ENCODE measurements around the gene IKZF1. TPM values are rescaled to one million over a fixed set of nuclear protein-coding genes. Genes with fewer than 3 reads are reported as not detected.

IKZF1 gene
- total and polyA plus RNA-seq, 9 of the 15 experiments (the other 6 are each of a cell fraction or from before 2014, with no cell fraction given): 12.6 to 85.3 (median 44.7) TPM

DNA sequence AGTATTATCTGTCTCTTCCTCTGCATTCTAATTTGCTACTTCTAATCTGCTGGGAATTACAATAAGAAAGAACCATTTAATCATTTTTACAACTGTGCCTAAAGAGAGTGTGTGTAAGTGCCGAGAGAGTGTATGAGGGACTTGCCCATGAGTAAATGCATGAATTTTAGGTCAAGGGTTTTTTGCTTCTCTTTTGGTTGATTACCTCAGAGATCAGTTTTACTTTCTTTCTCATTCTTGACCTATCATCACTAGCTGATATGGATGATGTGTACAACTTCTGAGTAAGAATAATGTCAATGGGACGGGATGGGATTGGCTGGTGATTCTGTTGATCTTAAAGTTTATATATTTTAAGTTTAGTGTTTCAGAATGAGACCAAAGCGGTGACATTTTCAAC lies 47.8 kb downstream of the IKZF1 start (continued):
- TF ChIP-seq MXI1 (IDR thresholded peaks at IDR 0.05; ENCODE audit: low read depth, low read length) (no peak), ARID1B (IDR thresholded peaks at IDR 0.05) (0 out of 2 replicates have a peak, but pooled peaks have one; percentile 2), NR2F6 (CRISPR knock-in tag; IDR thresholded peaks at IDR 0.05) (no peak), CSDE1 (IDR thresholded peaks at IDR 0.05) (peak in 1 of 2 experiments; percentile 9; a peak in 1 of 4 replicates), LEF1 (IDR thresholded peaks at IDR 0.05) (no peak), RB1 (IDR thresholded peaks at IDR 0.05; ENCODE audit: low read depth) (no peak), ARHGAP35 (IDR thresholded peaks at IDR 0.05; ENCODE audit: partially characterized antibody) (no peak), HMGN3 (IDR thresholded peaks at IDR 0.05; ENCODE audit: borderline replicate concordance, extremely low read depth, insufficient read length, low read depth, low read length) (no peak), MEIS2 (IDR thresholded peaks at IDR 0.05; ENCODE audit: partially characterized antibody) (peak; percentile 7), SRSF7 (optimal IDR thresholded peaks at IDR 0.05; ENCODE audit: low read depth, low read length) (no peak), ZNF347 (CRISPR knock-in tag; IDR thresholded peaks at IDR 0.05; ENCODE audit: low read depth) (no peak), ZBTB17 (CRISPR knock-in tag; IDR thresholded peaks at IDR 0.05) (no peak), NR2C2 (CRISPR knock-in tag; IDR thresholded peaks at IDR 0.05) (no peak), NR2C2 (tag; IDR thresholded peaks at IDR 0.05) (peak; percentile 31), SETDB1 (IDR thresholded peaks at IDR 0.05; ENCODE audit: low read length) (no peak)
- TF ChIP-seq, protein P1, sequence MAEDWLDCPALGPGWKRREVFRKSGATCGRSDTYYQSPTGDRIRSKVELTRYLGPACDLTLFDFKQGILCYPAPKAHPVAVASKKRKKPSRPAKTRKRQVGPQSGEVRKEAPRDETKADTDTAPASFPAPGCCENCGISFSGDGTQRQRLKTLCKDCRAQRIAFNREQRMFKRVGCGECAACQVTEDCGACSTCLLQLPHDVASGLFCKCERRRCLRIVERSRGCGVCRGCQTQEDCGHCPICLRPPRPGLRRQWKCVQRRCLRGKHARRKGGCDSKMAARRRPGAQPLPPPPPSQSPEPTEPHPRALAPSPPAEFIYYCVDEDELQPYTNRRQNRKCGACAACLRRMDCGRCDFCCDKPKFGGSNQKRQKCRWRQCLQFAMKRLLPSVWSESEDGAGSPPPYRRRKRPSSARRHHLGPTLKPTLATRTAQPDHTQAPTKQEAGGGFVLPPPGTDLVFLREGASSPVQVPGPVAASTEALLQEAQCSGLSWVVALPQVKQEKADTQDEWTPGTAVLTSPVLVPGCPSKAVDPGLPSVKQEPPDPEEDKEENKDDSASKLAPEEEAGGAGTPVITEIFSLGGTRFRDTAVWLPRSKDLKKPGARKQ (CRISPR knock-in tag; IDR thresholded peaks at IDR 0.05): no peak
- TF ChIP-seq, protein P2, sequence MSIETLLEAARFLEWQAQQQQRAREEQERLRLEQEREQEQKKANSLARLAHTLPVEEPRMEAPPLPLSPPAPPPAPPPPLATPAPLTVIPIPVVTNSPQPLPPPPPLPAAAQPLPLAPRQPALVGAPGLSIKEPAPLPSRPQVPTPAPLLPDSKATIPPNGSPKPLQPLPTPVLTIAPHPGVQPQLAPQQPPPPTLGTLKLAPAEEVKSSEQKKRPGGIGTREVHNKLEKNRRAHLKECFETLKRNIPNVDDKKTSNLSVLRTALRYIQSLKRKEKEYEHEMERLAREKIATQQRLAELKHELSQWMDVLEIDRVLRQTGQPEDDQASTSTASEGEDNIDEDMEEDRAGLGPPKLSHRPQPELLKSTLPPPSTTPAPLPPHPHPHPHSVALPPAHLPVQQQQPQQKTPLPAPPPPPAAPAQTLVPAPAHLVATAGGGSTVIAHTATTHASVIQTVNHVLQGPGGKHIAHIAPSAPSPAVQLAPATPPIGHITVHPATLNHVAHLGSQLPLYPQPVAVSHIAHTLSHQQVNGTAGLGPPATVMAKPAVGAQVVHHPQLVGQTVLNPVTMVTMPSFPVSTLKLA (conservative IDR thresholded peaks at IDR 0.05): 0 out of 4 replicates have a peak, but pooled peaks of 1 of the 2 experiments have one; percentile 2
- TF ChIP-seq, protein P3, sequence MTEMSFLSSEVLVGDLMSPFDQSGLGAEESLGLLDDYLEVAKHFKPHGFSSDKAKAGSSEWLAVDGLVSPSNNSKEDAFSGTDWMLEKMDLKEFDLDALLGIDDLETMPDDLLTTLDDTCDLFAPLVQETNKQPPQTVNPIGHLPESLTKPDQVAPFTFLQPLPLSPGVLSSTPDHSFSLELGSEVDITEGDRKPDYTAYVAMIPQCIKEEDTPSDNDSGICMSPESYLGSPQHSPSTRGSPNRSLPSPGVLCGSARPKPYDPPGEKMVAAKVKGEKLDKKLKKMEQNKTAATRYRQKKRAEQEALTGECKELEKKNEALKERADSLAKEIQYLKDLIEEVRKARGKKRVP (CRISPR knock-in tag; IDR thresholded peaks at IDR 0.05): no peak
